Epithelial cell of umbilical artery (primary cell): ENCODE measurements around the gene RSRP1. TPM values are rescaled to one million over a fixed set of nuclear protein-coding genes. Genes with fewer than 3 reads are reported as not detected.

Source experiments
- total RNA-seq: library from RNA; depleted of rRNA; stranded (reverse); fragments of >200 nt; gene quantifications from 2 replicates; pipeline ENCODE4 v1.2.3, GENCODE V29; 2014

The RSRP1 gene, protein sequence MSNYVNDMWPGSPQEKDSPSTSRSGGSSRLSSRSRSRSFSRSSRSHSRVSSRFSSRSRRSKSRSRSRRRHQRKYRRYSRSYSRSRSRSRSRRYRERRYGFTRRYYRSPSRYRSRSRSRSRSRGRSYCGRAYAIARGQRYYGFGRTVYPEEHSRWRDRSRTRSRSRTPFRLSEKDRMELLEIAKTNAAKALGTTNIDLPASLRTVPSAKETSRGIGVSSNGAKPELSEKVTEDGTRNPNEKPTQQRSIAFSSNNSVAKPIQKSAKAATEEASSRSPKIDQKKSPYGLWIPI
- 84.5 and 247 TPM in 2 replicates for total RNA-seq

DNA sequence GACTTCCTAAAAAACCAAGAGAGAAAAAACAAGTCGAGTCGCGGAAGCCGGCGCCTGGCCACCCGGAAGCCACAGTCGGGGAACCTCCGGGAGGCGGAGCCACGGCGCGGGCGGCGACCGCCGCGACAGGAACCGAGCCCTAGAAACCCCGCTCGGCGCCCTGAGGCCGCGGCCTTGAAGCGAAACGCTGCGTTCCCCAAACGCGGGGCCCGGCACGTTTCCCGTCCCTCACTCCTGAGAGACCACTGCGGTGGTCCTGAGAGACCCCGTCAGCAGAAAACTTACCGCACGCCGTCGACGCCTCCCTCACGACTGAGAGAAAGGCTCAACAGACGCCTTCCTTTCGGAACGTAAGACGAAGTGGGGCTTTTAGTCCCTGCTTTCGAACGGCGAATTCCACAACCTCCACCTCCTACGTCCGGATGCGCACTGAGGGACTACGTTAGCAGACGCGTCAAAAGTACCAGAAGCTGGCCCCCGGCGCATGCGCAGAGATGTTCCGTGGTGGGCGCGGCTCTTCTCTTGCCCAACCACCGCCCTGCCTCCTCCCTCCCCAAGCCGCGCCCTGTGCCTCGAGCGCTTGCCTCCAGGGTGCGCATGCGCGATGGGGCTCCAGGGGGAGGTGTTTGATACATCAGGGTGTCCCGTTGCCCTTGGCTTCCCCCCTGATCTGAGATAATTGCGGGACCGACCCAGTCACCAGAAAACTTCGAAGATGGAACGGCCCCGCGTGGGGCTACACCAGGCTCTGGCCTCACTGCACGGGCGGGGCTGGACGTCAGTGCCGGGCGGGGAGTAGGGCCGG lies at the start of gene RSRP1:
Gene RSRP1 (minus strand): TSS at position 431 of the 805 bp plus-strand sequence. CDS start 491 bp downstream, outside the sequence.

DNA sequence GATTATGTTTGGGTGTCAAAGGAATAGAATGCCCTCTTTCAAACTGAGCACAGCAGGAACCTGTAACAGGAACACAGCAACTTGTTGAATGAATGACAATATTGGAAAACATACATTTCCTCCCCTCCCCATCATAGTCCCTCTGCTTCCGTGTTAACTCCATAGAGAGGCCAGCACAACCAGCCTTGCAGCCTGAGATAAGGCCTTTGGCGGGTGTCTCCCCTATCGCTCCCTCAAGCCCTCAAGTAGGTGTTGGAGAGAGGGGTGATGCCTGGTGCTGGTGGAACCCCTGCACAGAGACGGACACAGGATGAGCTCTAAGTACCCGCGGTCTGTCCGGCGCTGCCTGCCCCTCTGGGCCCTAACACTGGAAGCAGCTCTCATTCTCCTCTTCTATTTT lies 25.0 kb upstream of the RSRP1 start, which contains the start of gene RHD:
Gene RHD (plus strand): TSS at position 272 of the 400 bp plus-strand sequence. CDS start 39 bp downstream, at position 311.

DNA sequence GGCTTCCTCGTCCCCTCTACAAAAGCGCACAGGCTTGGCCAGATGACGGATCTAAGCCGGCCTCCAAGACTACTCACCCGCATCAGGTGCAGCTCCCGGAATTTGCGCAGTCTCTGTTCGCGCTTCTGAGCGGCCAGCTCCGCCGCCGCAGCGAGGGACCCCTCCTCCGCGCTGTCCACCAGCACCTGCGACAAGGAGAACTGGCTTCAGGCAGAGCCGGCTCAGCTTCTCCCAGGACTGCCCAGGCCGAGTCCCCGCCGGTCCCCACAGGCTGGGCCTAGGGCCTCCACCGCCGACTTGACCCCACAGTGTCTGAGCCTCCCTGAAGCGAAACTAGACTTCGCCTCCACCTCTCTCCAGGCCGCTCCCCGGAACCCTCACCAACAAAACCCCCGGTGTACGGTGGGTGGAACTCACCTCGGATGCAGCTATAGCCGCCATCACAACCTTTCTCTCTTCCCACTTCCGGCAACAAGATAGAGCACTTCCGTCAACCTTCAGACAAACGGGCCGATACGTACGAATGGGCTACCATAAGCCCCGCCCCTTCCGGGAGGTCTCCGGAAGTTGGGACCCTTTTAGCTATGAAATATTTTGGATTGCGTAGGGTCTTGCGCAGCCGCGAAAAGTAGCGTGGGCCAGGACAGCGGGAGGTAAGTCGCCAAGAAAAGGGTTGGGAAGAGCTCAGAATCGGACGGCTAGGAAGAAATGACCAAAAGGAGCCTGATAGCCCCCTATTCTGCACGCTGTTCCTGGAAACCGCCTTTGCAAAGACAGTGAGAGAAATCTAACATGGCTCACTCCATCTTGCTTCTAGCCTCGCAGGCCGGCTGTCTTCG lies 15.0 kb downstream of the RSRP1 start, which contains the start of gene SYF2:
Gene SYF2 (minus strand): TSS at position 476 of the 839 bp plus-strand sequence. CDS start 35 bp downstream, at position 441.

Other genes starting within 250 kb of the RSRP1 start
- 45.1 and 49.4 TPM in 2 replicates for gene SYF2, start 15.0 kb downstream of the RSRP1 start, total RNA-seq
- not detected in 2 replicates for gene RHD, start 25.1 kb upstream of the RSRP1 start, total RNA-seq
- 153 and 171 TPM in 2 replicates for gene TMEM50A, start 90.9 kb upstream of the RSRP1 start, total RNA-seq
- gene RHCE, start 173.4 kb upstream of the RSRP1 start, total RNA-seq = under 0.01 TPM in 1 of 2 replicates, not detected in the other
- 17.2 and 21.4 TPM in 2 replicates for gene MACO1, start 183.4 kb upstream of the RSRP1 start, total RNA-seq